Measurements from ENCODE around the gene AGO4. TPM values are rescaled to one million over a fixed set of nuclear protein-coding genes. Genes with fewer than 3 reads are reported as not detected.
A peak's percentile ranks its signal among the peaks of the same experiment; 100 is the strongest.

The AGO4 gene
- total RNA-seq, 2 donors from 2014 or later = 17.6 to 20.5 TPM

GRCh38 chr1:35856964-35857363, 49.1 kb downstream of the AGO4 start:
- H3K27ac Mint-ChIP-seq = no peak overlapping the region
- no peak overlapping the region for H3K4me3 Mint-ChIP-seq
- Histone ChIP-seq H3K4me3 (ENCODE audit: low read length) (no peak overlapping the region), H3K9me3 (ENCODE audit: control insufficient read depth, low read length) (no peaks in the 10 kb centered on the region), H3K27ac (ENCODE audit: low read depth, low read length) (no peak overlapping the region), H3K9ac (ENCODE audit: extremely low read depth, low read length, poor library complexity, severe bottlenecking) (no peak overlapping the region), H3K36me3 (ENCODE audit: control insufficient read depth, insufficient read depth, low read length) (peaks cover 37% of the 10 kb centered on the region), H3K27me3 (ENCODE audit: control insufficient read depth, insufficient read depth, low read length, poor library complexity, severe bottlenecking) (no peaks in the 10 kb centered on the region), H3K4me1 (ENCODE audit: control insufficient read depth, insufficient read depth, low read length) (no peaks in the 10 kb centered on the region)
- DNase-seq = no peak
- H3K36me3 Mint-ChIP-seq (ENCODE audit: low read depth) = peaks cover 21% of the 10 kb centered on the region
- H3K9me3 Mint-ChIP-seq = no peaks in the 10 kb centered on the region
- TF ChIP-seq CTCF (conservative IDR thresholded peaks at IDR 0.05) = no peak
- WGBS, 2 experiments (ENCODE audit: insufficient coverage in 1 of 2, insufficient read length in 1 of 2) = 67% methylated on average over 1 of the region's 1 CpG; no CpG with 5 or more reads in 1 of the 2 experiments
- H3K4me1 Mint-ChIP-seq = peaks cover 14% of the 10 kb centered on the region
- no peaks in the 10 kb centered on the region for H3K27me3 Mint-ChIP-seq (ENCODE audit: insufficient read depth)

GRCh38 chr1:35857830-35858229, 50.0 kb downstream of the AGO4 start:
- H3K4me1 ChIP-seq (ENCODE audit: control insufficient read depth, insufficient read depth, low read length) = no peaks in the 10 kb centered on the region
- Mint-ChIP-seq H3K36me3 (ENCODE audit: low read depth) (peaks cover 17% of the 10 kb centered on the region), H3K9me3 (no peaks in the 10 kb centered on the region), H3K4me1 (peaks cover 14% of the 10 kb centered on the region), H3K27ac (no peak overlapping the region), H3K4me3 (no peak overlapping the region), H3K27me3 (ENCODE audit: insufficient read depth) (no peaks in the 10 kb centered on the region)
- DNase-seq = no peak
- H3K27ac ChIP-seq (ENCODE audit: low read depth, low read length) = no peak overlapping the region
- H3K4me3 ChIP-seq (ENCODE audit: low read length) = no peak overlapping the region
- peak; percentile 53 for TF ChIP-seq CTCF (conservative IDR thresholded peaks at IDR 0.05)
- H3K27me3 ChIP-seq (ENCODE audit: control insufficient read depth, insufficient read depth, low read length, poor library complexity, severe bottlenecking) = no peaks in the 10 kb centered on the region
- H3K9me3 ChIP-seq (ENCODE audit: control insufficient read depth, low read length) = no peaks in the 10 kb centered on the region
- peaks cover 32% of the 10 kb centered on the region for H3K36me3 ChIP-seq (ENCODE audit: control insufficient read depth, insufficient read depth, low read length)
- H3K9ac ChIP-seq (ENCODE audit: extremely low read depth, low read length, poor library complexity, severe bottlenecking) = no peak overlapping the region

- H3K27me3 Mint-ChIP-seq (ENCODE audit: insufficient read depth) = no peaks in the 10 kb centered on the region
These were observed 52.9 kb downstream of the AGO4 start for GRCh38 chr1:35860696-35861095.

More at GRCh38 chr1:35860696-35861095, 52.9 kb downstream of the AGO4 start:
- Mint-ChIP-seq H3K4me3 (no peak overlapping the region), H3K36me3 (ENCODE audit: low read depth) (peaks cover 6% of the 10 kb centered on the region), H3K9me3 (no peaks in the 10 kb centered on the region), H3K27ac (no peak overlapping the region), H3K4me1 (peaks cover 6% of the 10 kb centered on the region)
- Histone ChIP-seq H3K4me3 (ENCODE audit: low read length) (no peak overlapping the region), H3K4me1 (ENCODE audit: control insufficient read depth, insufficient read depth, low read length) (no peaks in the 10 kb centered on the region), H3K27me3 (ENCODE audit: control insufficient read depth, insufficient read depth, low read length, poor library complexity, severe bottlenecking) (no peaks in the 10 kb centered on the region), H3K27ac (ENCODE audit: low read depth, low read length) (no peak overlapping the region), H3K9me3 (ENCODE audit: control insufficient read depth, low read length) (no peaks in the 10 kb centered on the region), H3K36me3 (ENCODE audit: control insufficient read depth, insufficient read depth, low read length) (peaks cover 8% of the 10 kb centered on the region), H3K9ac (ENCODE audit: extremely low read depth, low read length, poor library complexity, severe bottlenecking) (no peak overlapping the region)
- 89 to 95% methylated on average over 3 of the region's 3 CpGs for WGBS, 2 experiments (ENCODE audit: insufficient coverage in 1 of 2, insufficient read length in 1 of 2)
- no peak for TF ChIP-seq CTCF (conservative IDR thresholded peaks at IDR 0.05)
- DNase-seq = no peak
